K562 (cell line): Measurements from ENCODE around the gene JPT2. TPM values are rescaled to one million over a fixed set of nuclear protein-coding genes. Genes with fewer than 3 reads are reported as not detected.

Source experiments
- ATAC-seq: fragments of 200-7000 bp; cut with Tn5 transposase; 3 replicates; pipeline ENCODE4 v1.9.1; 2020; ENCODE audit warnings: moderate library complexity
- BruUV-seq: library from RNA; stranded (reverse); fragments of 400-500 nt; replicated peaks from 2 replicates; lab custom pipeline; 2021; lab: Mats Ljungman, UMichigan
- CTCF ChIA-PET: fragments of 300-600 bp; formaldehyde crosslinking; extraction: SDS; loops from one replicate; lab custom pipeline; 2021; ENCODE audit warnings: low intra/inter-chr PET ratio; lab: Yijun Ruan, JAX
- POLR2A ChIA-PET: fragments of 300-600, 350-650 bp; sonication (Branson Sonifier 250); formaldehyde crosslinking; extraction: SDS; loops from one replicate; lab custom pipeline; 2021; ENCODE audit warnings: antibody characterized with exemption, inconsistent platforms; lab: Yijun Ruan, JAX
- DNase-seq, 4 experiments: peaks; one replicate each; pipeline versions ENCODE4 v3.0.0 to v3.0.0-alpha.2; 2011 to 2018; ENCODE audit warnings: low spot score in 3 of 4, mixed read lengths in 3 of 4; ENCODE audit errors: extremely low read depth in 1 of 4
- FAIRE-seq: peaks from 2 replicates; lab custom pipeline; 2011; peaks lifted over from hg19 to GRCh38; lab: Jason Lieb, UNC
- H2AFZ ChIP-seq: 2 replicates; pipeline ENCODE4 v1.6.0; 2011; ENCODE audit warnings: low read depth, low read length, control low read depth, inconsistent platforms
- H3K27ac ChIP-seq: fragments of 200-600 bp; 3 replicates; pipeline ENCODE4 v1.8.0; 2011; ENCODE audit warnings: low read depth, mild to moderate bottlenecking, control low read depth, inconsistent platforms, low read length, moderate library complexity, mixed read lengths; ENCODE audit errors: extremely low read depth
- H3K27me3 ChIP-seq, 2 experiments: fragments of 300-600 bp in 1 of 2; 2 replicates in 1 of 2; 3 replicates in 1 of 2; pipeline versions ENCODE4 v1.6.0 to v1.8.0; 2011; ENCODE audit warnings: inconsistent platforms in 2 of 2, low read length in 2 of 2, mild to moderate bottlenecking in 1 of 2, mixed read lengths in 1 of 2, moderate library complexity in 1 of 2; ENCODE audit not compliant: control insufficient read depth in 2 of 2, insufficient read depth in 2 of 2
- H3K36me3 ChIP-seq: fragments of 300-600 bp; 3 replicates; pipeline ENCODE4 v1.8.0; 2011; ENCODE audit warnings: mild to moderate bottlenecking, low read length, inconsistent platforms; ENCODE audit not compliant: control insufficient read depth, insufficient read depth
- H3K4me1 ChIP-seq, 2 experiments: fragments of 200-600 bp in 1 of 2; replicated peaks in 1 of 2; 2 replicates in 1 of 2; 3 replicates in 1 of 2; pipeline versions ENCODE4 v1.5.1 to v1.8.0; 2011; ENCODE audit warnings: inconsistent platforms in 2 of 2, low read length in 2 of 2, mild to moderate bottlenecking in 1 of 2, mixed read lengths in 1 of 2, moderate library complexity in 1 of 2; ENCODE audit not compliant: control insufficient read depth in 2 of 2, insufficient read depth in 2 of 2
- H3K4me2 ChIP-seq: 2 replicates; pipeline ENCODE4 v1.6.1; 2011; ENCODE audit warnings: low read length, control low read depth, inconsistent platforms, mixed read lengths; ENCODE audit not compliant: insufficient read depth
- H3K4me3 ChIP-seq: fragments of 200-600 bp; sonication (generic), shearing (Covaris generic); 2 replicates; pipeline ENCODE4 v1.5.1; 2016; ENCODE audit warnings: control low read depth, inconsistent platforms
- H3K79me2 ChIP-seq: fragments of 200-600 bp; 3 replicates; pipeline ENCODE4 v1.8.0; 2011; ENCODE audit warnings: low read length, inconsistent platforms; ENCODE audit not compliant: control insufficient read depth, insufficient read depth
- H3K9ac ChIP-seq, 2 experiments: 2 replicates each; pipeline versions ENCODE4 v1.6.0 to v1.6.1; 2011; ENCODE audit warnings: low read depth in 2 of 2, low read length in 2 of 2, control low read depth in 1 of 2, inconsistent platforms in 1 of 2, mild to moderate bottlenecking in 1 of 2, mixed read lengths in 1 of 2; ENCODE audit not compliant: insufficient read depth in 1 of 2
- H3K9me1 ChIP-seq: one replicate; pipeline ENCODE4 v1.6.0; 2011; ENCODE audit warnings: inconsistent platforms, mild to moderate bottlenecking, low read length, moderate library complexity; ENCODE audit not compliant: control insufficient read depth, insufficient read depth
- H3K9me3 ChIP-seq: replicated peaks from 2 replicates; pipeline ENCODE4 v1.5.1; 2011; ENCODE audit warnings: low read depth, low read length, inconsistent platforms; ENCODE audit not compliant: control insufficient read depth, insufficient read depth
- H4K20me1 ChIP-seq: replicated peaks from 2 replicates; pipeline ENCODE4 v1.6.1; 2011; ENCODE audit warnings: low read length, inconsistent platforms, mixed read lengths; ENCODE audit not compliant: control insufficient read depth, insufficient read depth
- BCOR ChIP-seq: fragments of 450-650 bp; IDR thresholded peaks from 2 replicates; pipeline ENCODE4 v1.6.1; 2016
- CREB3 ChIP-seq: fragments of 450-650 bp; conservative IDR thresholded peaks from 2 replicates; pipeline ENCODE4 v1.6.1; 2016; ENCODE audit warnings: missing genetic modification characterization, low read depth, mild to moderate bottlenecking, missing compliant biosample characterization, moderate library complexity
- HIVEP1 ChIP-seq: fragments of 250-450 bp; sonication (Bioruptor Pico); IDR thresholded peaks from 2 replicates; pipeline ENCODE4 v1.4.0; 2020; ENCODE audit warnings: mild to moderate bottlenecking
- HSF4 ChIP-seq: fragments of 250-450 bp; sonication (Bioruptor Pico); IDR thresholded peaks from 2 replicates; pipeline ENCODE4 v2.1.2; 2022; ENCODE audit warnings: mild to moderate bottlenecking, moderate library complexity, borderline replicate concordance
- RBBP5 ChIP-seq: fragments of 200-600 bp; sonication (generic); IDR thresholded peaks from 2 replicates; pipeline ENCODE4 v1.6.1; 2012; ENCODE audit warnings: borderline replicate concordance, mild to moderate bottlenecking, low read length, control low read depth, inconsistent platforms; ENCODE audit not compliant: insufficient read depth, poor library complexity, severe bottlenecking
- TAF15 ChIP-seq: fragments of 200-400 bp; formaldehyde crosslinking; IDR thresholded peaks from 2 replicates; pipeline ENCODE4 v1.6.1; 2017; ENCODE audit warnings: mild to moderate bottlenecking, low read depth, low read length, moderate library complexity
- ZNF212 ChIP-seq: fragments of 450-650 bp; formaldehyde crosslinking; IDR thresholded peaks from 2 replicates; pipeline ENCODE4 v1.4.0; 2020; ENCODE audit warnings: mild to moderate bottlenecking
- ZNF41 ChIP-seq: fragments of 250-450 bp; sonication (Bioruptor Pico); conservative IDR thresholded peaks from 2 replicates; pipeline ENCODE4 v1.4.0; 2020; ENCODE audit warnings: mild to moderate bottlenecking
- ZNF75A ChIP-seq: fragments of 450-650 bp; formaldehyde crosslinking; IDR thresholded peaks from 2 replicates; pipeline ENCODE4 v1.4.0; 2020; ENCODE audit warnings: mild to moderate bottlenecking
- WGBS: fragments of 100-300 bp; shearing (Covaris generic); methylation state at CpG from one replicate; pipeline ENCODE4 v1.1.6; 2016; ENCODE audit warnings: low coverage, mixed read lengths; ENCODE audit not compliant: insufficient coverage; ENCODE audit errors: missing lambda C conversion rate; 5-methylcytosine and 5-hydroxymethylcytosine counted together
- in situ Hi-C: fragments of 300-500 bp; cut with MboI; formaldehyde crosslinking; loops from 4 replicates; pipeline ENCODE4 v1.15.0; 2018; ENCODE audit warnings: inconsistent platforms, mixed read lengths
- intact Hi-C: fragments of 100-400 bp; cut with micrococcal nuclease; formaldehyde crosslinking; loops from 2 replicates; pipeline ENCODE4 v1.14.2; 2022
- polyA plus RNA-seq, 8 experiments: library from polyadenylated mRNA; depleted of rRNA in 4 of 8; stranded (reverse) in 5 of 8; unstranded in 3 of 8; fragments of >200 nt; fragmentation: Nextera tagmentation in 2 of 8; fragmentation: Illumina TruSeq in 1 of 8; extraction: Ambion mirVana in 2 of 8; extraction: Trizol in 1 of 8; gene quantifications; 2 replicates each; pipeline versions ENCODE4 v1.2.1 to v1.2.3, GENCODE V29; 2011 to 2014; ENCODE audit warnings: inconsistent platforms in 1 of 8, missing spikeins in 1 of 8
- total RNA-seq, 7 experiments: library from RNA; depleted of rRNA in 6 of 7; stranded (reverse); fragments of >200 nt in 6 of 7; fragmentation: Illumina TruSeq in 2 of 7; extraction: Trizol in 2 of 7; gene quantifications; 2 replicates each; pipeline versions ENCODE4 v1.2.1 to v1.2.3, GENCODE V29; 2011 to 2021; ENCODE audit warnings: low replicate concordance in 1 of 7
- TF ChIP-seq, protein P1 (sequence below): fragments of 250-450 bp; sonication (Bioruptor Pico); IDR thresholded peaks from 2 replicates; pipeline ENCODE4 v1.4.0; 2020
- TF ChIP-seq, protein P2 (sequence below): fragments of 450-650 bp; formaldehyde crosslinking; IDR thresholded peaks from 2 replicates; pipeline ENCODE4 v1.4.0; 2020; ENCODE audit warnings: mild to moderate bottlenecking
- TF ChIP-seq, protein P3 (sequence below): fragments of 450-650 bp; IDR thresholded peaks from 2 replicates; pipeline ENCODE4 v1.6.1; 2018; ENCODE audit warnings: mild to moderate bottlenecking, low read depth; ENCODE audit not compliant: partially characterized antibody

JPT2 gene
- total and polyA plus RNA-seq, 9 of the 15 experiments (the other 6 are each of a cell fraction or from before 2014, with no cell fraction given), result 25.5 to 133 (median 106) TPM

GRCh38 chr16:1710811-1711507 lies 32.9 kb downstream of the JPT2 start:
- Histone ChIP-seq H2AFZ (no peak overlapping the region), H3K9ac (peak overlapping the region in 1 of 2 experiments; percentile 54; a peak in 1 of 4 replicates), H3K9me3 (no peaks in the 10 kb centered on the region), H4K20me1 (peaks cover 36% of the 10 kb centered on the region), H3K27me3 (no peaks in the 10 kb centered on the region), H3K4me3 (no peak overlapping the region), H3K79me2 (peaks cover 81% of the 10 kb centered on the region), H3K4me2 (no peak overlapping the region), H3K4me1 (peaks cover 20 to 45% of the 10 kb centered on the region in 2 experiments), H3K27ac (no peak overlapping the region), H3K9me1 (peaks cover 4% of the 10 kb centered on the region), H3K36me3 (peaks cover 9% of the 10 kb centered on the region; the same call in 1 of the 3 replicates)
- FAIRE-seq (no peak), DNase-seq (no peak), ATAC-seq (no peak)
- in situ Hi-C loops (loop anchor here (5.0 kb wide), 1 partner anchor 51 kb away; no protein-coding TSS in a partner anchor), intact Hi-C loops (no loop called here)
- BruUV-seq, result no TSS peak
- 82% methylated on average over 13 of the region's 17 CpGs for WGBS
- ChIA-PET POLR2A (no interaction called here), CTCF (no interaction called here)
- TF ChIP-seq ZNF212 (CRISPR knock-in tag) (no peak), HSF4 (CRISPR knock-in tag) (no peak), RBBP5 (no peak), ZNF41 (no peak), HIVEP1 (no peak), TAF15 (no peak), BCOR (no peak), ZNF75A (no peak), CREB3 (no peak)
- TF ChIP-seq, protein P1, sequence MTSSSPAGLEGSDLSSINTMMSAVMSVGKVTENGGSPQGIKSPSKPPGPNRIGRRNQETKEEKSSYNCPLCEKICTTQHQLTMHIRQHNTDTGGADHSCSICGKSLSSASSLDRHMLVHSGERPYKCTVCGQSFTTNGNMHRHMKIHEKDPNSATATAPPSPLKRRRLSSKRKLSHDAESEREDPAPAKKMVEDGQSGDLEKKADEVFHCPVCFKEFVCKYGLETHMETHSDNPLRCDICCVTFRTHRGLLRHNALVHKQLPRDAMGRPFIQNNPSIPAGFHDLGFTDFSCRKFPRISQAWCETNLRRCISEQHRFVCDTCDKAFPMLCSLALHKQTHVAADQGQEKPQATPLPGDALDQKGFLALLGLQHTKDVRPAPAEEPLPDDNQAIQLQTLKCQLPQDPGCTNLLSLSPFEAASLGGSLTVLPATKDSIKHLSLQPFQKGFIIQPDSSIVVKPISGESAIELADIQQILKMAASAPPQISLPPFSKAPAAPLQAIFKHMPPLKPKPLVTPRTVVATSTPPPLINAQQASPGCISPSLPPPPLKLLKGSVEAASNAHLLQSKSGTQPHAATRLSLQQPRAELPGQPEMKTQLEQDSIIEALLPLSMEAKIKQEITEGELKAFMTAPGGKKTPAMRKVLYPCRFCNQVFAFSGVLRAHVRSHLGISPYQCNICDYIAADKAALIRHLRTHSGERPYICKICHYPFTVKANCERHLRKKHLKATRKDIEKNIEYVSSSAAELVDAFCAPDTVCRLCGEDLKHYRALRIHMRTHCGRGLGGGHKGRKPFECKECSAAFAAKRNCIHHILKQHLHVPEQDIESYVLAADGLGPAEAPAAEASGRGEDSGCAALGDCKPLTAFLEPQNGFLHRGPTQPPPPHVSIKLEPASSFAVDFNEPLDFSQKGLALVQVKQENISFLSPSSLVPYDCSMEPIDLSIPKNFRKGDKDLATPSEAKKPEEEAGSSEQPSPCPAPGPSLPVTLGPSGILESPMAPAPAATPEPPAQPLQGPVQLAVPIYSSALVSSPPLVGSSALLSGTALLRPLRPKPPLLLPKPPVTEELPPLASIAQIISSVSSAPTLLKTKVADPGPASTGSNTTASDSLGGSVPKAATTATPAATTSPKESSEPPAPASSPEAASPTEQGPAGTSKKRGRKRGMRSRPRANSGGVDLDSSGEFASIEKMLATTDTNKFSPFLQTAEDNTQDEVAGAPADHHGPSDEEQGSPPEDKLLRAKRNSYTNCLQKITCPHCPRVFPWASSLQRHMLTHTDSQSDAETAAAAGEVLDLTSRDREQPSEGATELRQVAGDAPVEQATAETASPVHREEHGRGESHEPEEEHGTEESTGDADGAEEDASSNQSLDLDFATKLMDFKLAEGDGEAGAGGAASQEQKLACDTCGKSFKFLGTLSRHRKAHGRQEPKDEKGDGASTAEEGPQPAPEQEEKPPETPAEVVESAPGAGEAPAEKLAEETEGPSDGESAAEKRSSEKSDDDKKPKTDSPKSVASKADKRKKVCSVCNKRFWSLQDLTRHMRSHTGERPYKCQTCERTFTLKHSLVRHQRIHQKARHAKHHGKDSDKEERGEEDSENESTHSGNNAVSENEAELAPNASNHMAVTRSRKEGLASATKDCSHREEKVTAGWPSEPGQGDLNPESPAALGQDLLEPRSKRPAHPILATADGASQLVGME (CRISPR knock-in tag), result no peak
- TF ChIP-seq, protein P2, sequence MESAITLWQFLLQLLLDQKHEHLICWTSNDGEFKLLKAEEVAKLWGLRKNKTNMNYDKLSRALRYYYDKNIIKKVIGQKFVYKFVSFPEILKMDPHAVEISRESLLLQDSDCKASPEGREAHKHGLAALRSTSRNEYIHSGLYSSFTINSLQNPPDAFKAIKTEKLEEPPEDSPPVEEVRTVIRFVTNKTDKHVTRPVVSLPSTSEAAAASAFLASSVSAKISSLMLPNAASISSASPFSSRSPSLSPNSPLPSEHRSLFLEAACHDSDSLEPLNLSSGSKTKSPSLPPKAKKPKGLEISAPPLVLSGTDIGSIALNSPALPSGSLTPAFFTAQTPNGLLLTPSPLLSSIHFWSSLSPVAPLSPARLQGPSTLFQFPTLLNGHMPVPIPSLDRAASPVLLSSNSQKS (CRISPR knock-in tag), result no peak
- TF ChIP-seq, protein P3, sequence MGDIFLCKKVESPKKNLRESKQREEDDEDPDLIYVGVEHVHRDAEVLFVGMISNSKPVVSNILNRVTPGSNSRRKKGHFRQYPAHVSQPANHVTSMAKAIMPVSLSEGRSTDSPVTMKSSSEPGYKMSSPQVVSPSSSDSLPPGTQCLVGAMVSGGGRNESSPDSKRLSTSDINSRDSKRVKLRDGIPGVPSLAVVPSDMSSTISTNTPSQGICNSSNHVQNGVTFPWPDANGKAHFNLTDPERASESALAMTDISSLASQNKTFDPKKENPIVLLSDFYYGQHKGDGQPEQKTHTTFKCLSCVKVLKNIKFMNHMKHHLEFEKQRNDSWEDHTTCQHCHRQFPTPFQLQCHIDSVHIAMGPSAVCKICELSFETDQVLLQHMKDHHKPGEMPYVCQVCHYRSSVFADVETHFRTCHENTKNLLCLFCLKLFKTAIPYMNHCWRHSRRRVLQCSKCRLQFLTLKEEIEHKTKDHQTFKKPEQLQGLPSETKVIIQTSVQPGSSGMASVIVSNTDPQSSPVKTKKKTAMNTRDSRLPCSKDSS, result no peak
